Heart left ventricle (tissue), 16 donors: ENCODE results near the gene TPD52L1. TPM values are rescaled to one million over a fixed set of nuclear protein-coding genes. Genes with fewer than 3 reads are reported as not detected.

ENCODE experiments used
- ATAC-seq, 4 donors: fragments of 200-7000 bp; cut with Tn5 transposase; one replicate each; pipeline ENCODE4 v1.9.1; 2020 to 2022; ENCODE audit warnings: moderate library complexity in 4 of 4, mild to moderate bottlenecking in 3 of 4, moderate number of reproducible peaks in 1 of 4
- DNase-seq, 5 donors: peaks; one replicate each; pipeline ENCODE4 v3.0.0-alpha.2; 2020
- H3K27ac ChIP-seq, 12 donors: fragments of 200-600 bp; sonication (generic) in 4 of 12; one replicate each; pipeline versions ENCODE4 v1.5.0 to v1.8.0; 2016 to 2022; ENCODE audit warnings: mild to moderate bottlenecking in 2 of 12
- H3K27me3 ChIP-seq, 9 donors: fragments of 200-600 bp; sonication (generic) in 2 of 9; one replicate each; pipeline versions ENCODE4 v1.5.1 to v1.8.0; 2016 to 2022; ENCODE audit warnings: mild to moderate bottlenecking in 3 of 9
- H3K36me3 ChIP-seq, 9 donors: fragments of 200-600 bp; sonication (generic) in 2 of 9; one replicate each; pipeline versions ENCODE4 v1.5.0 to v1.8.0; 2018 to 2022; ENCODE audit warnings: mild to moderate bottlenecking in 2 of 9
- H3K4me1 ChIP-seq, 12 donors: fragments of 200-600 bp; sonication (generic) in 4 of 12; one replicate each; pipeline versions ENCODE4 v1.5.0 to v1.8.0; 2016 to 2022; ENCODE audit warnings: mild to moderate bottlenecking in 3 of 12
- H3K4me3 ChIP-seq, 12 donors: fragments of 200-600 bp; sonication (generic) in 4 of 12; one replicate each; pipeline versions ENCODE4 v1.5.0 to v1.8.0; 2017 to 2022; ENCODE audit warnings: mild to moderate bottlenecking in 9 of 12, moderate library complexity in 4 of 12
- H3K9me3 ChIP-seq, 12 donors: fragments of 200-600 bp; sonication (generic) in 4 of 12; one replicate each; pipeline versions ENCODE4 v1.5.0 to v1.8.0; 2016 to 2022; ENCODE audit warnings: mild to moderate bottlenecking in 1 of 12
- POLR2A ChIP-seq, 2 donors: fragments of 450-650 bp; IDR thresholded peaks; one replicate each; pipeline ENCODE4 v1.6.1; 2017; ENCODE audit warnings: antibody characterized with exemption in 2 of 2, mild to moderate bottlenecking in 2 of 2, moderate library complexity in 2 of 2
- WGBS, 4 donors: extraction: QIAGEN DNeasy Blood & Tissue Kit in 2 of 4; methylation state at CpG; one replicate each; pipeline versions ENCODE4 v1.1.5 to v1.1.7; 2013 to 2018; 5-methylcytosine and 5-hydroxymethylcytosine counted together
- intact Hi-C, 10 donors: fragments of 100-400 bp; cut with DNase I; formaldehyde crosslinking; loops; one replicate each; pipeline versions ENCODE4 v1.11.1 to v1.14.2; 2022
- polyA plus RNA-seq, 2 donors: library from polyadenylated mRNA; stranded (reverse); fragments of 200-250 nt; gene quantifications; one replicate each; pipeline ENCODE4 v1.2.3, GENCODE V29; 2013
- total RNA-seq, 9 donors: library from RNA; depleted of rRNA in 2 of 9; stranded (reverse); fragments of >200 nt in 2 of 9; fragmentation: NEBNext Ultra II Directional in 3 of 9; extraction: Animal tissue kit (Norgen Biotek cat#: 25700) in 3 of 9; gene quantifications; one replicate each; pipeline versions ENCODE4 v1.1.0 to v1.2.4, GENCODE V29; 2016 to 2023
- TF ChIP-seq, protein P1 (sequence below), 12 donors: fragments of 200-600 bp; sonication (generic) in 4 of 12; IDR thresholded peaks; one replicate each; pipeline versions ENCODE4 v1.5.0 to v1.8.0; 2018 to 2022; ENCODE audit warnings: antibody characterized with exemption in 12 of 12, mild to moderate bottlenecking in 5 of 12
- donor health status: ischemic (EF 13 %, LVEDD 7.1; RV severe dilation, severe dysfunction).
- donor health status: healthy with polysubstance abuse.
- donor health status: DM: no; HTN: yes; CAD: no.
- donor health status: DM: no; HTN: no; CAD: no.
- donor health status: ischemic (EF 25% LVEDD 6.9; RV normal size, moderate dysfunction).
- donor health status: ischemic (EF 25% LVEDD 5.7; RV mildly dilated, moderate dysfunction).
- donor health status: healthy.
- donor health status: DM: yes; HTN: yes; CAD: no.
- donor health status: ischemic (EF 35%, LVEDD 5.7; RV mildly dilated, moderate dysfunction).
- donor health status: nonischemic (EF 11% LVEDD 7.7; RV severe dilation, severe dysfunction).
- donor health status: DM: yes; HTN: yes; CAD: no.
- donor health status: PGD.
- donor health status: ischemic (EF 29% LVEDD 5.4; RV normal size, mild dysfunction).
- donor health status: nonischemic (EF 23%, LVEDD 6.1; RV moderate dilation, normal function).

TPD52L1 gene
- total and polyA plus RNA-seq, 11 donors: 13.0 to 146 (median 69.2) TPM

DNA sequence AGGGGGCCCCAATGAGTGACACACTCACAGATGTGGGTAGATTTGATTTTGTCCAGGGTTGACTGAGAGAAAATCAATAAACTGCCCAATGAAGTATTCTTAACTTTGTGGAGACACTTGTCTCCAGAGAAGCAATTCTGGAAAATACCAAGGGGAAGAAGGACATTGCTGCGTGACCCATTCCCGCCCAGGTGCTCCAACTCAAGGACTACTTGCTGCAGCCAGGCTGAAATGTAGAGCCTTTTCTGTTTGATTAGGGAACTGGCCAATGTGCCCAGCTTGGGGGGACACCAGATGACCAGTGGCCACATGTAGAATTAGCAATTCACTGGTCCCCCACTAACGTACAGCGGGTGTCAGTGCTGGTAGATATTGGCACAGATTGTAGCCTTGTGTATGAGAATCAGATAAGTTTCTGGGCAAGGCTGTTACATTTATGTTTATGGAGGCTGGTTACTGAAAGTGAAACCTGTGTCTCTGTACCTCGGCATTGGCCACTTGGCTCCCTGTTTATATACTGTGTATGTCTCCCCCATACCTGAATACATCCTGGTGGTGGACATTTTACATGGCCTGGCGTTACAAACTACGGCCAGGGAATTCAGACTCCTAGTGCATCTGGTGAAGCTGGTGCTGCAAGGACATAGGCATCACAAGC lies 115.9 kb downstream of the TPD52L1 start:
- Histone ChIP-seq H3K27ac (no peak overlapping the region), H3K4me1 (peaks cover 0 to 9% (median 4%) of the 10 kb centered on the region in 12 donors), H3K36me3 (peaks cover 0 to 29% (median 12%) of the 10 kb centered on the region in 9 donors), H3K27me3 (no peaks in the 10 kb centered on the region), H3K4me3 (no peak overlapping the region), H3K9me3 (no peaks in the 10 kb centered on the region)
- DNase-seq (no peak), ATAC-seq (no peak)
- TF ChIP-seq POLR2A (IDR thresholded peaks at IDR 0.05): no peak
- TF ChIP-seq, protein P1, sequence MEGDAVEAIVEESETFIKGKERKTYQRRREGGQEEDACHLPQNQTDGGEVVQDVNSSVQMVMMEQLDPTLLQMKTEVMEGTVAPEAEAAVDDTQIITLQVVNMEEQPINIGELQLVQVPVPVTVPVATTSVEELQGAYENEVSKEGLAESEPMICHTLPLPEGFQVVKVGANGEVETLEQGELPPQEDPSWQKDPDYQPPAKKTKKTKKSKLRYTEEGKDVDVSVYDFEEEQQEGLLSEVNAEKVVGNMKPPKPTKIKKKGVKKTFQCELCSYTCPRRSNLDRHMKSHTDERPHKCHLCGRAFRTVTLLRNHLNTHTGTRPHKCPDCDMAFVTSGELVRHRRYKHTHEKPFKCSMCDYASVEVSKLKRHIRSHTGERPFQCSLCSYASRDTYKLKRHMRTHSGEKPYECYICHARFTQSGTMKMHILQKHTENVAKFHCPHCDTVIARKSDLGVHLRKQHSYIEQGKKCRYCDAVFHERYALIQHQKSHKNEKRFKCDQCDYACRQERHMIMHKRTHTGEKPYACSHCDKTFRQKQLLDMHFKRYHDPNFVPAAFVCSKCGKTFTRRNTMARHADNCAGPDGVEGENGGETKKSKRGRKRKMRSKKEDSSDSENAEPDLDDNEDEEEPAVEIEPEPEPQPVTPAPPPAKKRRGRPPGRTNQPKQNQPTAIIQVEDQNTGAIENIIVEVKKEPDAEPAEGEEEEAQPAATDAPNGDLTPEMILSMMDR (IDR thresholded peaks at IDR 0.05): no peak
- WGBS, 4 donors: 94 to 99% (median 96%) methylated on average over 5 to 7 of the region's 7 CpGs
- intact Hi-C loops: no loop called here

DNA sequence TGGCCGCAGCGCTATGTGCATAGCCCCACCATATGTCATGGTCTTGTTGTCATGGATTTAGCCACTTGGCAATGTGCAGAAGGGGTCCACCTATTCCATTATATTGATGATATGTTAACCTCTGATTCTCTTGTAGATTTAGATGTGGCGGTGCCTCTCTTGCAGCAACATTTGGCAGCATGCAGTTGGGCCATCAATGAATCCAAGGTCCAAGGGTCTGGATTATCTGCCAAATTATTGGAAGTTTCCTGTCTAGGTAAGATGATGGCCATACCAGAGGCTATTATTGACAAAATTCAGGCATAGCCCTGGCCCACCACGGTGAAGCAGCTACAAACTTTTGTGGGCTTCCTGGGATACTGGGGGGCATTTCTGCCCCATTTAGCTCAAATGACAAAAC lies 116.8 kb downstream of the TPD52L1 start:
- ATAC-seq (no peak), DNase-seq (no peak)
- intact Hi-C loops: no loop called here

DNA sequence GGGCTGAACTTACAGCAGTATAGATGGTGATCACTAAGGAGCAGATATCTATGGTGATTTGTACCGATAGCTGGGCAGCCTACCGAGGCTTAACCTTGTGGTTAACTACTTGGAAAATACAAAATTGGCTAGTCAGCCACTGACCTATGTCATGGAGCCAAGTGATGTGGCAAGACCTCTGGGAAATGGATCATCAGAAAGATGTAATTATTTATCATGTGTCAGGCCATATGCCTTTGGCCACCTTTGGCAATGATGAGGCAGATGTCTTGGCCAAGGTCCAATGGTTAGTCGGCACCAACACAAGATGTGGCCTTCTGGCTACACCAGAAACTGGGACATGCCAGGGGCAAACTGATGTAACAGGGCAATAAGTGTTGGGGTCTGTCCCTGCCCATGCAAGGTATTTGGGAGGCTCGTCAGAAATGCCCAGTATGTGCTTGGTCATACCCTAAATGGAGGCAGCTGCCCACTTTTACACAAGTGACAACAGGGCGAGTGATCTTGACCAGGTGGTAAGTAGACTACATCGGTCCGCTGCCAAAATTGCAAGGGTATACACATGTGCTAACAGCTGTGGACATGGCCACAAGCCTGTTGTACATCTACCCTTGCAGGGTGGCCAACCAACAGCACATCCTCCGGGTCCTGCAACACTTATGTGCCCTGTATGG lies 118.0 kb downstream of the TPD52L1 start:
- peaks cover 0 to 18% (median 4%) of the 10 kb centered on the region in 12 donors for H3K4me1 ChIP-seq
- TF ChIP-seq, protein P1 (IDR thresholded peaks at IDR 0.05): no peak
- no peak for TF ChIP-seq POLR2A (IDR thresholded peaks at IDR 0.05)
- no peak for ATAC-seq
- H3K27me3 ChIP-seq: no peaks in the 10 kb centered on the region
- intact Hi-C loops: no loop called here
- WGBS, 4 donors: 93 to 94% (median 94%) methylated on average over 7 to 8 of the region's 8 CpGs
- H3K9me3 ChIP-seq: no peaks in the 10 kb centered on the region
- H3K4me3 ChIP-seq: no peak overlapping the region
- DNase-seq: no peak
- H3K36me3 ChIP-seq: peaks cover 0 to 51% (median 18%) of the 10 kb centered on the region in 9 donors
- H3K27ac ChIP-seq: no peak overlapping the region

More for the DNA sequence above, 116.8 kb downstream of the TPD52L1 start:
- no peak overlapping the region for H3K27ac ChIP-seq
- WGBS, 4 donors: 90 to 98% (median 95%) methylated on average over 4 of the region's 4 CpGs
- peaks cover 0 to 18% (median 4%) of the 10 kb centered on the region in 12 donors for H3K4me1 ChIP-seq
- H3K9me3 ChIP-seq: no peaks in the 10 kb centered on the region
- H3K27me3 ChIP-seq: no peaks in the 10 kb centered on the region
- H3K36me3 ChIP-seq: peaks cover 0 to 38% (median 16%) of the 10 kb centered on the region in 9 donors
- no peak for TF ChIP-seq POLR2A (IDR thresholded peaks at IDR 0.05)
- TF ChIP-seq, protein P1 (IDR thresholded peaks at IDR 0.05): no peak
- H3K4me3 ChIP-seq: no peak overlapping the region

DNA sequence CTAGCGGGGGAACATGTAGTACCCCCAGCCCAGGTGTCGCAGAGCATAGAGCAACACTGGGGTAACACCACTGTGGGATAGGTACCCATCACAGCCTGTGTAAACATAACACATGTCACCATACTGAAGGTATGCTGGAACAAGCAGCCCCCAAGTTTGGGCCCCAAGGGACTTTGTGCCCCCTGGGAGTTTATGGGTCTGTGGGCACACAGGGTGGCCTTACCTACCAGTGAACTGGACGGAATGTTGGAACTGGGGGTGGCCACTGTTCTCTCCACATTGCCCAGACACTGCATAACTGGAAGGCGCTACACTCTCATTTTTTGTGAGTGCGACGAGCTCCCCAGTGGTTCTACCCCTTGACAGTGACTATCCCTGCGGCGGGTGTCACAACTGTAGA lies 119.7 kb downstream of the TPD52L1 start:
- Histone ChIP-seq H3K36me3 (peaks cover 0 to 67% (median 21%) of the 10 kb centered on the region in 9 donors), H3K9me3 (no peaks in the 10 kb centered on the region), H3K4me1 (peaks cover 0 to 18% (median 4%) of the 10 kb centered on the region in 12 donors), H3K27ac (no peak overlapping the region), H3K4me3 (no peak overlapping the region), H3K27me3 (no peaks in the 10 kb centered on the region)
- ATAC-seq (no peak), DNase-seq (no peak)
- intact Hi-C loops: no loop called here
- 97 to 100% (median 98%) methylated on average over 6 to 8 of the region's 8 CpGs for WGBS, 4 donors
- TF ChIP-seq, protein P1 (IDR thresholded peaks at IDR 0.05): no peak
- TF ChIP-seq POLR2A (IDR thresholded peaks at IDR 0.05): no peak
